Activated CD4-positive, alpha-beta T cell treated with anti-CD3 and anti-CD28 coated beads, Interleukin-2, Interleukin-4, amounts not matched to agents 100 ng/mL and 50 ng/mL, durations not matched to agents 16 hours and 8 hours (primary cell): ENCODE data around the gene C19orf47.

ENCODE experiments used
- DNase-seq: peaks from one replicate; pipeline ENCODE4 v3.0.0-alpha.2; 2020; ENCODE audit warnings: low spot score

C19orf47 gene

GRCh38 chr19:40282209-40282580 lies 66.0 kb downstream of the C19orf47 start:
- DNase-seq: no peak

GRCh38 chr19:40281381-40282208 lies 66.6 kb downstream of the C19orf47 start:
- DNase-seq: no peak

DNA sequence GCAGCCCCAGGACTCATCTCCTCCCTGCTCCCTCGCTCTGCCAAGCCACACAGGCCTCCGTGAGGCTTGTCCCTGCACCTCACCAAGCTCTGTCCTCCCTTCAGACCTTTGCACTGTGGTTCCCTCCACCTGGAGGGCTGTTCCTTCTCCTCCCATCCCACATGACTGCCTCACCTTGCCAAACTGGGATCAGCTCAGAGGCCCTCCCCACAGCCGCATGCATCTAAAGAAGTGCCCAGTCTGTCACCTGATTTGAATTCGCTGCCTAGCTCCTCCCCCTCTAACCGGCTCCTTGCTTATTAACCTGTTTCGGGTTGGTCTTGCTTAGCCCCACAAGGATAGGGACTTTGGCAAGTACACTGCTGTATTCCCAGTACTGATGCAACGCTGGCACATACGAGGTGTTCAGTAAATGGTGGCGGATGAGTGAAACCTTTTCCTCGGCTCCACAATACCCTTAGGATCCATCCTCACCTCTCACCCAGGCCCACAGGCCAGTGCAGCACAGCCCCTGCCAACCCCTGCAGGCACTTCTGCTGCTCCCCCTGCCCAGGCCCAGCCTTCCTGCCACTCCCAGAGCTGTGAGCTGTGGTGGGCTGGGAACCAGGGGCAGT lies 67.5 kb downstream of the C19orf47 start:
- no peak for DNase-seq

GRCh38 chr19:40279761-40280607 lies 68.2 kb downstream of the C19orf47 start:
- no peak for DNase-seq

- no peak for DNase-seq
Measured at GRCh38 chr19:40279120-40279551, 69.1 kb downstream of the C19orf47 start.

- DNase-seq: no peak
Measured at GRCh38 chr19:40278361-40279035, 69.7 kb downstream of the C19orf47 start.

- no peak for DNase-seq
Measured at GRCh38 chr19:40277356-40278059, 70.7 kb downstream of the C19orf47 start.

GRCh38 chr19:40274585-40275544 lies 73.3 kb downstream of the C19orf47 start:
- DNase-seq: no peak

DNA sequence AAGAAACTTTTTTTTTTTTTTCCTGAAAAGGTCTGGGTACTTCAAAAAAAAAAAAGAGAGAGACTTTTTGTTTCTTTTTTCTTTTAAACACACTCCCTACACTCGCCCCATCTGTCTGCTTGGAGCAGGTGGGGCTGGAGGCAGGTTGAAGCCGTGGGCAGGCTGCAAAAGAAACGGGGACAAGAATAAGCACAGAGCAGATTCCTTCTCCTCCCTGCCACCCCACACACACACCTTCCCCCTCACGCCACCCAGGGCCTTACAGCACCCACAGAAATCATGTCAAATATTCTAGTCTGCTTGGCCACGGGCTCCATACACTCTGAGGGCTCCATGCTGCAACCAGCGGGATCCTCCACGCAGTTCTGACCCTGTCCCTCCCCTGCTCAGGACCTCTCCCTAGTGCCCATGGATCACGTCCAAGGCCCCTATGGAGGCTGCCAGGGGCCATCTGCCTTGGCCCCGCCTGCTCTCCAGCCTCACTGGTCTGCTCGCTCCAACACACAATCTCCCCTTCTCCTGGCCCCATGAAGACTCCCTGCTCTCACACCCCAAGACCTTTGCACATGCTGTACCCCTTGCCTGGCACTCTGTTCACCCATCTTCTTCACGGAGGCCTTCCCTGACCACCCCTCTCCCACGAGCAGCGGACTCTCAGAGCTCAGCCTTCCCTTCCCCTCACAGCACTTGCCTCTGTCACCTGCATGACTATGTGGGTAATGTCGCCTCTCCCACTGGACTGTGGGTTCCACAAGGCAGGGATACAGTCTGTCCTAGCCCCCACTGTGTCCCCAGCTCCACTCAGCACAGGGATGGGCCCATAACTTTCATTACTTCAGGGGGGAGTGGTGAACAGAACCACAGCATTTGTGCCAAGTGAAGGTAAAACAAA lies 74.5 kb downstream of the C19orf47 start:
- DNase-seq: no peak

- no peak for DNase-seq
Measured at GRCh38 chr19:40272261-40272660, 75.9 kb downstream of the C19orf47 start.

GRCh38 chr19:40271706-40272105 lies 76.5 kb downstream of the C19orf47 start:
- no peak for DNase-seq

DNA sequence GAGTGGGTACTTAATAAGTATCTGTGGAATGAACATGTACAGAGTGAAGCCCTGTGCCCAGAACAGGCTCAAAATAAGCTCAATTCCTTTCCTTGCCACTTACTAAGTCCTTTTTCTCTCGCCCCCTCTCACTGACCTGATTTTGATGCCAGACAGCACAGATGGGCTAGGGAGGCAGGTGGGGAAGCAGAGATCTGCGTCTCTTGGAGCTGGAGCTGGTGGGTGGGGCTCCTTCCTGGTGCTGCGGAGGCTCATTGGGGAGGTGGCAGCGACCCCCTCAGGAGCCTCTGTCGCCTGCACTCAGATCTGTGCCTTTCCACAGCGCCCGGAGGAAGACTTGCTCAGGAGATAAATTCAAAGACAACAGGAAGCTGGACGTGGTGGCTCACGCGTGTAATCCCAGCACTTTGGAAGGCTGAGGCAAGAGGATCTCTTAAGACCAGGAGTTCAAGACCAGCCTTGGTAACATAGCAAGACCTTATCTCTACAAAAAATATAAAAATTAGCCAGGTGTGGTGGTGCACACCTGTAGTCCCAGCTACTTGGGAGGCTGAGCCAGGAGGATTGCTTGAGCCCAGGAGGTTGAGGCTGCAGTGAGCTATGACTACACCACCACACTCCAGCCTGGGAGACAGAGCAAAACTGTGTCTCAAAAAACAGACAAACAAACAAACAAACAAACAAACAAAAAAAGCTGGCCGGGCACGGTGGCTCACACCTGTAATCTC lies 77.7 kb downstream of the C19orf47 start:
- DNase-seq: no peak
